ENCODE results near the gene PDK2.
A peak's percentile ranks its signal among the peaks of the same experiment; 100 is the strongest.

PDK2 gene

DNA sequence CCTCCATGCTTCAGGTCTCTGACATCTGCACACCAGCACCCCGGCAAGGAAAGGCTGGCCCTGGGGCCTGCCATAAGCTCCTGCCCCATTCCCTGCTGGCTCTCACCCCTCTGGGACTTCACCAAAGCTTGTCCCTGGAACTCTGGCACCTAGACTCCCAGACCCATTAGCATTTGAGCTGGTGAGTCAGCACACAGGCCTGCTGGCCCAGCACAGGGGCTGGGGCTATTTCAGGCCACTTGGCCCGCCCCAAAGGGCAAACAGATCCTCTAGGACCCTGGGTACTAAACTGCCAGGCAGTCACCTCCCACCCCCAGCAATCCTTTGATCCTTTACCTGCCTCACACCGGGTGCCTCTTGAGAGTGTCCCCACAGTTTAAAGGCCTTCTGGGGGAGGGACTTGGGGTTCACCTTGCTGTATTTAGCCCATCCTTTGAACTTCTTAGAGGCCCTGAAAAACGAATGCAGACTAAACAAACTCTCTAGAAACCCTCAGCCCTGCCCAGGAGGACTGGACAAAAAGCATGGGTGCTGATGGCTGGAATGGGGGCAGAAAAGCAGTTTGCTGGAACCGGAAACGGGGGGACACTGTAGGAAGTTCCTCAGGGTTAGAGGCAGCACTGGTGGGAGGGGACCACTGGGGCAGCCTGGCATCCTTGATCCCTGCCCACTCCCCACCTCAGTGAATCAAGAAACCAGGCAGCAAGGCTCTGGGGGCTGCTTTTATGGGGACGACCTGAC lies 38.0 kb downstream of the PDK2 start:
- no peak overlapping the region for H3K4me3 ChIP-seq (ENCODE audit: low read length)
- H3K9ac ChIP-seq (ENCODE audit: low read length): no peak overlapping the region
- no peaks in the 10 kb centered on the region for H3K27me3 ChIP-seq (ENCODE audit: control insufficient read depth, insufficient read depth, low read length)
- H3K27ac ChIP-seq (ENCODE audit: low read depth, low read length): peak overlapping the region; percentile 60
- H3K36me3 ChIP-seq (ENCODE audit: control insufficient read depth, insufficient read depth, low read length): peaks cover 25% of the 10 kb centered on the region
- H3K4me1 ChIP-seq (ENCODE audit: control insufficient read depth, insufficient read depth, low read length): peaks cover 10% of the 10 kb centered on the region

DNA sequence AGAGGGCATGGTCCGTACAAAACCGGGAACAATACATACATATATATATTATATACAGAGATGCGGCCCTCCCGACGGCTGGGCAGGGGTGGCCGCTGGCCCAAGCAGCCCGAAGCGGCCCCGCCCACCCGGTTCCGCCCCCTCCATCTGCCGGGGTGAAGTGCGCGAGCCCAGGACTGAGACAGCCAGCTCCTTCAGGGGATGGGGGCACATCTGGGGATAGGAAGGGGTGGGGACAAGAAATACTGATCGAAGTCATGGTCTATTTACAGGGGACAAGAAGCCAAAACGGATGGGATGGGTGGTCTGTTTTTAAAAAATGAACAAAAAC lies 38.6 kb downstream of the PDK2 start:
- H3K27me3 ChIP-seq (ENCODE audit: control insufficient read depth, insufficient read depth, low read length): no peaks in the 10 kb centered on the region
- H3K4me3 ChIP-seq (ENCODE audit: low read length): no peak overlapping the region
- H3K27ac ChIP-seq (ENCODE audit: low read depth, low read length): no peak overlapping the region
- H3K9ac ChIP-seq (ENCODE audit: low read length): no peak overlapping the region
- H3K36me3 ChIP-seq (ENCODE audit: control insufficient read depth, insufficient read depth, low read length): peaks cover 31% of the 10 kb centered on the region
- H3K4me1 ChIP-seq (ENCODE audit: control insufficient read depth, insufficient read depth, low read length): peaks cover 10% of the 10 kb centered on the region

DNA sequence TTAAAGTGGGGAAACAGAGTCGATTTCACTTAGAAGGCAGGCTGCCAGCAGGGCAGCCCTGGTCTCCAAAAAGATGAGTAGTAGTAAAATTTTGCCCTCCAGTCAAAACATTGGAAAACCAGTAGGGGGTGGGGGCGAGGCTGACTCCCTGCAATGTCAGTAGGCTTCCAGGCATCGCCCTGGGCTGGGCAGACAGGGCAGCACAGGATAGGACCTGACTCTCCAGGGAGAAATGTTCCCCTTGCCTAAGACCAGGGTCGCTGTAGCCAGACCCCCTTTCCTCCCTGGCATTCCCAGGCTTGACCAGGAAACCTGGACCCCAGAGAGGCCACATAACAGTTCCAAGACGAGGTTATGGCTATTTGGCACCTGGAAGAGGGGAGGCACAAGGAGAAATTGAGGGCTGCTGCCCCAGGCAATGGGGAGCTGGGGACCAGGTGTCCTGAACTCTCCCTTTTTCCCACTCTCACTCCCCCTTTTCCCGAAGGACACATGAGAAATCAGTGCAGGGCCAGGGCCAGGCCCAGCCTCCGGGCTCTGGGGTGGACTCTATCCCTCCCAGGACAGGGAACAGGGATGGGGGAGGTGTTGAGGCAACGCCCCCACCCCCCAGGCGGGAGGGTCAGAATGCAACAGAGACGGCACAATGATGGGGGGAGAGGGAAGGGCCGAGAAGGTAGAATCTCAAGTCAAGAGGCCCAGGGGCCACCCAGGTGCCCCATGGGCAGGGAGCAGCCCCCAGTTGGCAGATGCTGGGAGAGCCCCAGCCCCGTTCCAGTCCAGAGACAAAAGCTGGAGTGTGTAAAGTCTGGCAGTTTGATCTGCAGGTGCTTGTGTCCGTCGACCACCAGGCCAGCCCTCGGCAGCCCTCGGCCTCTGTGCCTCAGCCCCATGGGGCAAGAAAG lies 39.3 kb downstream of the PDK2 start:
- Histone ChIP-seq H3K27ac (ENCODE audit: low read depth, low read length) (no peak overlapping the region), H3K9ac (ENCODE audit: low read length) (no peak overlapping the region), H3K4me1 (ENCODE audit: control insufficient read depth, insufficient read depth, low read length) (peaks cover 10% of the 10 kb centered on the region), H3K4me3 (ENCODE audit: low read length) (no peak overlapping the region), H3K27me3 (ENCODE audit: control insufficient read depth, insufficient read depth, low read length) (no peaks in the 10 kb centered on the region), H3K36me3 (ENCODE audit: control insufficient read depth, insufficient read depth, low read length) (peaks cover 37% of the 10 kb centered on the region)

DNA sequence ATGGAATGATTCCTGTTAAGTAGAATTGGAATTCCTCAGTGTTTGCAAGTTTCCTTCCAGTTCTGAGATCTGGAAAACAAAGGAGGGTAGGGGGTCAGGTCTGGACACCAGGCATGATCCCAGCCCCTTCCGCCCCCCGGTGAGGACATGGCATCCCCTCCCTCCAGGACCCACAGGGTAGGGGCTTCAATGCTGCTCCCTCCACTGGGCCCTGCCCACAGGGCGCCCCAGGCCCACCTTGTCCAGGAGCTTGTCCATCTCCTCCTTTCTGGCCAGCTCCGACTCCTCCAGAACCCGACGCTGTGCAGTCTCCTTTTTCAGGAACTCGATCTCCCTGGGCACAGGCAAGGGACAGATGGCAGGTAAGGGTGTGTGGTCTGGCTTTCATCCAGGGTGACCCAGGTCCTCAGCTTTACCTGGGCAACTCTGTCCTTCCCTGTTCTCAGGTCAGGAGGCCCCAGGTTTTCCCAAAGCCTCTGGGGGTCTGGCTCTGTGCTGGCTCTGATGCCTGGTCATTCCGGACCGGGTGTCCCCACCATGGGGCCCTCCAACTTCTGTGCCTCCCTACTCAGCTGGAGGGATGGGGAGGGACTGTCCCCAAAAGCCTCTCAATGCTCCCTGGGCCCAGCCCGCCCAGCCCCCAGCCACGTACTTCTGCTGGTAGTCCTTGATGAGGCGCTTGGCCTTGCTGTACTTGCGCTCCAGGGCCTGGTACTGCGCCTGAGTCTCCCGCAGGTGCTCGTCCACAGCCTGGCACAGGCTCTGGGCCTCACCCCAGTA lies 40.4 kb downstream of the PDK2 start:
- no peak overlapping the region for H3K27ac ChIP-seq (ENCODE audit: low read depth, low read length)
- peaks cover 41% of the 10 kb centered on the region for H3K36me3 ChIP-seq (ENCODE audit: control insufficient read depth, insufficient read depth, low read length)
- H3K9ac ChIP-seq (ENCODE audit: low read length): no peak overlapping the region
- no peak overlapping the region for H3K4me3 ChIP-seq (ENCODE audit: low read length)
- H3K4me1 ChIP-seq (ENCODE audit: control insufficient read depth, insufficient read depth, low read length): peaks cover 8% of the 10 kb centered on the region
- H3K27me3 ChIP-seq (ENCODE audit: control insufficient read depth, insufficient read depth, low read length): no peaks in the 10 kb centered on the region

DNA sequence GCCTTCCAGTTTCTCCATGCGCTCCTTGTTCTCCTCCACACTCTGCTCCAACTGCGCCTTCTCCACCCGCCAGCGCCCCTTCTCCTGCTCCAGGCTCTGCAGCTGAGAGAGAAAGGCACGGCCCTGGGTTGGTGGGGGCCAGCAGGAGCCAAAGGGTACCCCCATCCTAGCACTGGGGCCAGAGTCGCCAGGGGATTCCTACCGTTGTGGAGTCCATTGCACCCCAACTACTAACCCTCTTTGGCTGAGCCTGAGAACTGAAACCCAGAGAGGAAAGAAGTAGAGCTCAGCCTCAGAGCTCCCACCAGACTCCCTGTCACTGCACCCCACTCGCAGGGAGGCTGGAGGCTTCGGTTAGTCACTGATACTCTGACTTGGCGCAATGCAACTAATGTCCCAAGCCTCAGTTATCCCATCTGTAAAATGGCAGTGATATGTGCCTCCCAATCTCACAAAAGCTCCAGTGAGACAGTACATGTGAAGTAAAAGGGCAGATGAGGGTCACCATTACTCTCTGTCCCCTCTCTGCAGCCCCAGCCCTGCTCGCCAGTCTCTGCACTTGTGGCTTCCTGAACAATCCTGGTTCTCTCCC lies 41.0 kb downstream of the PDK2 start:
- no peak overlapping the region for H3K27ac ChIP-seq (ENCODE audit: low read depth, low read length)
- H3K27me3 ChIP-seq (ENCODE audit: control insufficient read depth, insufficient read depth, low read length): no peaks in the 10 kb centered on the region
- H3K4me1 ChIP-seq (ENCODE audit: control insufficient read depth, insufficient read depth, low read length): peaks cover 8% of the 10 kb centered on the region
- no peak overlapping the region for H3K4me3 ChIP-seq (ENCODE audit: low read length)
- H3K9ac ChIP-seq (ENCODE audit: low read length): no peak overlapping the region
- peaks cover 44% of the 10 kb centered on the region for H3K36me3 ChIP-seq (ENCODE audit: control insufficient read depth, insufficient read depth, low read length)

DNA sequence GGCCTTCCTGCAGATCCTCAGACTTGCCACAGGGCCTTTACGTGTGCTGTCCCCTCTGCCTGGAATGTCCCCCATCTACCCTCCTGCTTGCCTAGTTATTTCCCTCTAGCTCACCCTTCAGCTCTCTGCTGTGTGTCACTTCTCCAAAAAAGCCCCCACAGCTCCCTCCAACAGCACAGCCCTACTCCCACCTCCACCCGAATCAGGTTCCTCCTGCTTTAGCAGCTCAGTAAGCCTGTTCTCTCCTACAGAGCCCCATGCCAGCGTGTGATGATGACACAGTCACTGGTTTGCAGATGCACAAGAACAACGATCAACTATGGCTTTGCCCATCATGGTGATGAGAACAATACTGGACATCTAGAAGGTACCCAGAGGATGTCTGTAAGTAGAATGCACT lies 41.9 kb downstream of the PDK2 start:
- Histone ChIP-seq H3K27ac (ENCODE audit: low read depth, low read length) (no peak overlapping the region), H3K4me1 (ENCODE audit: control insufficient read depth, insufficient read depth, low read length) (peaks cover 8% of the 10 kb centered on the region), H3K9ac (ENCODE audit: low read length) (no peak overlapping the region), H3K36me3 (ENCODE audit: control insufficient read depth, insufficient read depth, low read length) (peaks cover 48% of the 10 kb centered on the region), H3K27me3 (ENCODE audit: control insufficient read depth, insufficient read depth, low read length) (no peaks in the 10 kb centered on the region), H3K4me3 (ENCODE audit: low read length) (no peak overlapping the region)

DNA sequence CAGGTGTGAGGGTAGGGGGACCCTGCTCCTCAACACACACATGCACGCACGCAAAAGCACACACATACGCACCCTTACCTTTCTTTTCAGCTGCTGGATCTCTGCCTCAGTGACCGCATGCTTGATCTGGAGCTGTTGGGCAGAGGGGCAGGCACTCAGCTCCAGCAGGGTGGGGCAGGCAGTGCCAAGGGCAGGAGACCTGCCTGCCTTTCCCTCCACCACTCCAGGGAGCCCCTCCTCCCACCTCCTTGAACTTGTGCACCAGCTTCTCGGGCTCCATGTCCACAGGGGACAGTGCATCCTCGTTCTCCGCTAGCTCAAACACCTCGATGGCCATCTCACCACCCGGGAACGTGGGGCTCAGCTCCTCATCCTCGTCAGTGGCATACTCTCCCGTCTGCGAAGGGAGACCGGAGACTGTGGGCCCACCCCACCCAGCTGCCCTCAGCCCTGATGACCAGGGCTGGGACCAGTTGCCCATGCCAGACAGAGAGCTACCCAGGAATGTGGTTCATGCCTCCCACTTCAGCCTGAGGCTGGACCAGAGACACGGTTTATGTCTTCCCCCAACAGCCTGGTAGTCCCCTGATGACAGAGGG lies 44.1 kb downstream of the PDK2 start:
- no peaks in the 10 kb centered on the region for H3K4me1 ChIP-seq (ENCODE audit: control insufficient read depth, insufficient read depth, low read length)
- H3K36me3 ChIP-seq (ENCODE audit: control insufficient read depth, insufficient read depth, low read length): peaks cover 64% of the 10 kb centered on the region
- no peak overlapping the region for H3K27ac ChIP-seq (ENCODE audit: low read depth, low read length)
- no peak overlapping the region for H3K9ac ChIP-seq (ENCODE audit: low read length)
- no peak overlapping the region for H3K4me3 ChIP-seq (ENCODE audit: low read length)
- no peaks in the 10 kb centered on the region for H3K27me3 ChIP-seq (ENCODE audit: control insufficient read depth, insufficient read depth, low read length)

DNA sequence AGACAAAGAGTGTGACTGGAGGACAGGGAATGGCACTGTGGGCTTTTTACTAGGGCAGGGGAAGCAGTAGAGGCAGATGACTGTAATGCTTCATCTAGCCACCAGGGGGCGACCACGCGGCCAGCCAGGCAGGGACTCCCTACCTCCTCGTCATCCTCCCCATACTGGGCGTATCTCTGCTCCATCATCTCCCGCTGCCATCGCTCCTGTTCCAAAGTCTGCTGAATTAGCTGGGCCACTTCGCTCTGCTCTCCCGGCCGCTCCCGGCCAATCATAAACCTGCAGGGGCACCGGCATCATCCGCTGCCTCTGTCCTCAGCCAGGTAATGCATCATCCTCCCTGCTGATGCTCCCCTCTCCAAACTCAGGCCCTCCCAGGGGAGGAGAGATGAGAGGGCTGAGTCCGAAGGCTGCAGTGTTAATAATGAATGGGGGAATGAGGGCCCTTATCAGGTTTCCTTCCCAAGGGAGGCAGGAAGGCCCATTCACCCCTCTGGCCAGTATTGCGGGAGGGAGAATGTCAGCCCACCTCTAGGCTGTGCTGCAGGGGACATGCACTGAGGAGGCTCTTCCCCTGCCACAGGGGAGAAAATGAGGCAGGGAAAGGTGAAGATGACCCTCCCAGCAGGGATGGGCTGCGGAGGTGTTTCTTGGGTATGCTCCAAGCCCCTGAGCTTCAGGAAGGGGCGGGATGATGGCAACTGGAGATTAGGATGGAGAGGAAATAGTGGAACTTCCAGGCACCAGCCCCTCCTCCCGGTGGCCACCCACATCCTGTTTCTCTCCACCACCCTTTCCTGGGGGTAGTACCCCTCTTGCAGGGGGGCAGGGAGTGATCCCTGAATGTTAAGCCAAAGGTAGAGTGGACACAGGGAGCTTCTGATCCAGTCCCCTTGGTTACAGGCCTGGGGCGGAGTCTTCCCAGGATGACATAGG lies 45.1 kb downstream of the PDK2 start:
- H3K4me1 ChIP-seq (ENCODE audit: control insufficient read depth, insufficient read depth, low read length): no peaks in the 10 kb centered on the region
- H3K9ac ChIP-seq (ENCODE audit: low read length): no peak overlapping the region
- H3K4me3 ChIP-seq (ENCODE audit: low read length): peak overlapping the region; percentile 10
- no peak overlapping the region for H3K27ac ChIP-seq (ENCODE audit: low read depth, low read length)
- peaks cover 70% of the 10 kb centered on the region for H3K36me3 ChIP-seq (ENCODE audit: control insufficient read depth, insufficient read depth, low read length)
- H3K27me3 ChIP-seq (ENCODE audit: control insufficient read depth, insufficient read depth, low read length): no peaks in the 10 kb centered on the region

DNA sequence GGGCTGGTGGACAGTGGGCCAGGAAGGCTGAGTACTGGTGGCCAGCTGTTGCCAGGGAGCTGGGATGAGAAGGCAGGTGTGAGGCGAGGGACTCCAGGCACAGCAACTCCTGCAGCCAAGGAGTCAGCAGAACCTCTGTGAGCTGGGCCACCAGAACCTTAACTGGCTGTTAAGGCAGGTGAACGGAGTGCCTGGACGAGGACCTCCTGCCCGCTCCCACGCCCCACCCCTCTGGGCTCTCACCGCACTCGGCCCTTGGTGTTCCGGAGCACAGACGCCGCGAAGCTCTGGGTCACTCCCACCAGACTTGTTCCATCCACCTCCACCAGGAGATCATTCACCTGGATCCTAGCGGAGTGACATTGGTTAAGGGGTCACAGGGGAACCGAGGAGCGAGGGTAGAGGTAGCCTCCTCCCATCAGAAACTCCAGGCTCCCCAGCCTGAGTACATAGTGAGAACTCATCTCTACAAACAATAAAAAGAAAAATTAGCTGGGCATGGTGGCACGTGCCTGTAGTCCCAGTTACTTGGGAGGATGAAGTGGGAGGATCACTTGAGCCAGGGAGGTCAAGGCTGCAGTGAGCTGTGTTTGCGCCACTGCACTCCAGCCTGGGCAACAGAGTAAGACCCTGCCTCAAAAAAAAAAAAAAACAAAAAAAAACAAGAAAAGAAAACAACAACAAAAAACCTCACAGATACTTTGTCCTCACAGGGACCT lies 46.0 kb downstream of the PDK2 start:
- Histone ChIP-seq H3K9ac (ENCODE audit: low read length) (no peak overlapping the region), H3K4me3 (ENCODE audit: low read length) (no peak overlapping the region), H3K36me3 (ENCODE audit: control insufficient read depth, insufficient read depth, low read length) (peaks cover 66% of the 10 kb centered on the region), H3K27ac (ENCODE audit: low read depth, low read length) (no peak overlapping the region), H3K27me3 (ENCODE audit: control insufficient read depth, insufficient read depth, low read length) (no peaks in the 10 kb centered on the region), H3K4me1 (ENCODE audit: control insufficient read depth, insufficient read depth, low read length) (no peaks in the 10 kb centered on the region)

DNA sequence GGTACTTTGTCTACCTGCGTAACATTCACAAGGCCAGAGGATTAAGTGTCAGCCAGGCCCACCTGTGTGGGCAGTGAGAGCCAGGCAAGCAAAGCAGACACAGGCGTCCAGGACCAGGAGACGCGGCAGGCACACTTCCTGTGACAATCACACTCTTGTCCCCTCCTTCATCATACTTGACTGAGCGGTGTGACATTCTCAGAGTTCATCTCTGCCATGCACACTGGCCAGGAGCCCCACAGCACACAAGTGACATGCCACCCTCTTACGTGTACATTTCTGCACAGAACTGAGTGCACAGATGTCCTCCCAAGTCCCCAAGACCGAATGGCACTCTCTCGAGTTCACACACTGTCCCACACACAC lies 46.6 kb downstream of the PDK2 start:
- Histone ChIP-seq H3K27ac (ENCODE audit: low read depth, low read length) (no peak overlapping the region), H3K4me3 (ENCODE audit: low read length) (no peak overlapping the region)

More for the DNA sequence above, 46.6 kb downstream of the PDK2 start:
- H3K27me3 ChIP-seq (ENCODE audit: control insufficient read depth, insufficient read depth, low read length): no peaks in the 10 kb centered on the region
- peaks cover 5% of the 10 kb centered on the region for H3K4me1 ChIP-seq (ENCODE audit: control insufficient read depth, insufficient read depth, low read length)
- peaks cover 64% of the 10 kb centered on the region for H3K36me3 ChIP-seq (ENCODE audit: control insufficient read depth, insufficient read depth, low read length)
- H3K9ac ChIP-seq (ENCODE audit: low read length): no peak overlapping the region
